ENCODE results near the gene SEPTIN2.
"Not testable (repeated sequence)": the region's sequence is repeated elsewhere in the genome, so short reads cannot be mapped to it uniquely, and the experiment has no call there.

The SEPTIN2 gene

GRCh38 chr2:241286348-241287090 is 29.2 kb upstream of the SEPTIN2 start:
- no peak for DNase-seq (ENCODE audit: low read depth in 2 of 2, low spot score in 1 of 2)

- DNase-seq (ENCODE audit: low read depth in 2 of 2, low spot score in 1 of 2): no peak
Measured at GRCh38 chr2:241288324-241288888, 27.3 kb upstream of the SEPTIN2 start.

GRCh38 chr2:241289053-241289452 is 26.7 kb upstream of the SEPTIN2 start:
- DNase-seq (ENCODE audit: low read depth in 2 of 2, low spot score in 1 of 2): no peak

GRCh38 chr2:241289597-241289996 is 26.1 kb upstream of the SEPTIN2 start:
- no peak for DNase-seq (ENCODE audit: low read depth in 2 of 2, low spot score in 1 of 2)

GRCh38 chr2:241291153-241291552 is 24.6 kb upstream of the SEPTIN2 start:
- no peak for DNase-seq (ENCODE audit: low read depth in 2 of 2, low spot score in 1 of 2)

- no peak for DNase-seq (ENCODE audit: low read depth in 2 of 2, low spot score in 1 of 2)
Measured at GRCh38 chr2:241291977-241292376, 23.7 kb upstream of the SEPTIN2 start.

GRCh38 chr2:241293378-241293797 is 22.3 kb upstream of the SEPTIN2 start:
- DNase-seq (ENCODE audit: low read depth in 2 of 2, low spot score in 1 of 2): not testable (repeated sequence)

- no peak for DNase-seq (ENCODE audit: low read depth in 2 of 2, low spot score in 1 of 2)
Measured at GRCh38 chr2:241295326-241296095, 20.2 kb upstream of the SEPTIN2 start.

GRCh38 chr2:241296767-241297166 is 19.0 kb upstream of the SEPTIN2 start:
- DNase-seq (ENCODE audit: low read depth in 2 of 2, low spot score in 1 of 2): no peak

- DNase-seq (ENCODE audit: low read depth in 2 of 2, low spot score in 1 of 2): no peak
Measured at GRCh38 chr2:241298673-241299072, 17.1 kb upstream of the SEPTIN2 start.

GRCh38 chr2:241300000-241300399 is 15.7 kb upstream of the SEPTIN2 start:
- no peak for DNase-seq (ENCODE audit: low read depth in 2 of 2, low spot score in 1 of 2)

- no peak for DNase-seq (ENCODE audit: low read depth in 2 of 2, low spot score in 1 of 2)
Measured at GRCh38 chr2:241302083-241302482, 13.6 kb upstream of the SEPTIN2 start.

- no peak for DNase-seq (ENCODE audit: low read depth in 2 of 2, low spot score in 1 of 2)
Measured at GRCh38 chr2:241302759-241303651, 12.7 kb upstream of the SEPTIN2 start.

- DNase-seq (ENCODE audit: low read depth in 2 of 2, low spot score in 1 of 2): no peak
Measured at GRCh38 chr2:241304039-241304670, 11.6 kb upstream of the SEPTIN2 start.

GRCh38 chr2:241307055-241307454 is 8.7 kb upstream of the SEPTIN2 start:
- DNase-seq (ENCODE audit: low read depth in 2 of 2, low spot score in 1 of 2): no peak

- no peak for DNase-seq (ENCODE audit: low read depth in 2 of 2, low spot score in 1 of 2)
Measured at GRCh38 chr2:241308267-241308666, 7.5 kb upstream of the SEPTIN2 start.

- DNase-seq (ENCODE audit: low read depth in 2 of 2, low spot score in 1 of 2): no peak
Measured at GRCh38 chr2:241308832-241309500, 6.8 kb upstream of the SEPTIN2 start.

GRCh38 chr2:241309684-241310117 is 6.0 kb upstream of the SEPTIN2 start:
- DNase-seq (ENCODE audit: low read depth in 2 of 2, low spot score in 1 of 2): peak; percentile 26 to 47

- DNase-seq (ENCODE audit: low read depth in 2 of 2, low spot score in 1 of 2): no peak
Measured at GRCh38 chr2:241310917-241311566, 4.7 kb upstream of the SEPTIN2 start.

GRCh38 chr2:241312082-241312481 is 3.6 kb upstream of the SEPTIN2 start:
- no peak for DNase-seq (ENCODE audit: low read depth in 2 of 2, low spot score in 1 of 2)

All from stimulated activated CD8-positive, alpha-beta memory T cell treated with anti-CD3 and anti-CD28 coated beads, Interleukin-4, amount 100 ng/mL, for 1 hour (primary cell).